ENCODE results near the gene MICALL1. TPM values are rescaled to one million over a fixed set of nuclear protein-coding genes. Genes with fewer than 3 reads are reported as not detected.
"Not testable (repeated sequence)": the region's sequence is repeated elsewhere in the genome, so short reads cannot be mapped to it uniquely, and the experiment has no call there.

MICALL1 gene
- total RNA-seq, 1 donor from 2014 or later: 51.6 TPM

DNA sequence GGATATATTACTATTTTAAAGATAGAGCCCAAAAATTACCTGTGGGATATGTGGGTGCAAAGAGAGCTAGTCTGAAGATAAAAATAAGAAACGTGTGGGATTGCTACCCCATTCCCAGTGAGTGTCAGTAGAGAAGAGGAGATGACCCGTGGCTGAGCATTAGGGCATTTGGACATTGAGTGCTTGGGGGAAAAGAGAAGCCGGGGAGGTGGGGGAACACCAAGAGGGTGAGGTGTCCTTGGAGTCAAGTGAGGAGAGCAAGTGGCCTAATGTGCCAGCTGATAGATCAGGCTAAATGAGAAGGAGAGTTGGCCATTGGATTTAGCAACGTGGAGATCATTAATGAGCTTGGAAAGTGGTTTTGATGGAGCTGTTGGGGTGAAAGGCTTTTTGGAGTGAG, 48.6 kb downstream of the MICALL1 start:
- no peak for DNase-seq (ENCODE audit: low read depth)

- not testable (repeated sequence) for DNase-seq (ENCODE audit: low read depth)
Observed at GRCh38 chr22:37955825-37956397, 49.8 kb downstream of the MICALL1 start.

GRCh38 chr22:37957232-37957631, 51.1 kb downstream of the MICALL1 start:
- no peak for DNase-seq (ENCODE audit: low read depth)

- DNase-seq (ENCODE audit: low read depth): no peak
Observed at GRCh38 chr22:37959231-37959825, 53.2 kb downstream of the MICALL1 start.

GRCh38 chr22:37961062-37961461, 55.0 kb downstream of the MICALL1 start:
- no peak for DNase-seq (ENCODE audit: low read depth)

GRCh38 chr22:37965940-37966664, 60.0 kb downstream of the MICALL1 start:
- peak; percentile 24 for DNase-seq (ENCODE audit: low read depth)

DNA sequence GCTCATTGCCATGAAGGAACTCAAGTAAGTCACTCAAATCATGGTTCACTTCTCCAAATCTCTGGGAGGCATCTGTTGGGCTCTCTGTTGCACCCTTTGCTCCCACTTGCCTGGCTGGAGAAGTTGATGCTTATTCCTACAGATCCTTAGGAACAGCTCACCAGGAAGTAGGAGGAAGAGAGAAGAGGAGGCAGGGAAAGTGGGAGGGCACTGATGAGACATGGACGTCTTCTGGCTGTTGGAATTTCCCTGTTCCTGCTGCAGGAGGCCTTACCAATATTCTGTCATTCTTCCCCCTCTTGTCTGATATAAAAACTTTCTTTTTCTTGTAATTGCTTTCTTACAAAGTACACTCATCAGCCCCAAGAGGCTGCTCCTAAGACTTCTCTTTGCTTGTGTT, 61.0 kb downstream of the MICALL1 start:
- DNase-seq (ENCODE audit: low read depth): no peak

- DNase-seq (ENCODE audit: low read depth): no peak
Observed at GRCh38 chr22:37967637-37968451, 61.7 kb downstream of the MICALL1 start.

- no peak for DNase-seq (ENCODE audit: low read depth)
Observed at GRCh38 chr22:37968452-37969251, 62.6 kb downstream of the MICALL1 start.

DNA sequence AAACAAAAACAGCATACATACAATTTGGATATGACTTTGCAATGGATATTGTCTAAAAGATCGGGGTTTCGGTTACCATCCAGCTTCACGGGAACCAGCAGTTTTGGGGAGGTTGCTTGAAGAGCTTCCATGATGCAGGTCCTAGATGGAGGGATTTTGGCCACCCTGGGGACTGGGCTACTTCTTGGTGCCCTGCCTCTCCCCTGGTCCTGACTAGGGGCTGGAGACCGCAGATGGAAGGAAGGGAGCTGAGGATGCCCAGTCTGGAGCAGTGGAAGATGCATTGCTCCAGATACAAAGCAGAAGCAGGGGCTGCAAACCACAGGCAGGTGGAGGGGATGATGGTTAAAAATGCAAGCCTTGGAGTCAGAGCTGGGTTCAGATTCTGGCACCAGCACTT, 64.8 kb downstream of the MICALL1 start:
- DNase-seq (ENCODE audit: low read depth): no peak

GRCh38 chr22:37971475-37972434, 65.7 kb downstream of the MICALL1 start:
- no peak for DNase-seq (ENCODE audit: low read depth)

GRCh38 chr22:37972527-37972926, 66.4 kb downstream of the MICALL1 start:
- DNase-seq (ENCODE audit: low read depth): peak; percentile 38

DNA sequence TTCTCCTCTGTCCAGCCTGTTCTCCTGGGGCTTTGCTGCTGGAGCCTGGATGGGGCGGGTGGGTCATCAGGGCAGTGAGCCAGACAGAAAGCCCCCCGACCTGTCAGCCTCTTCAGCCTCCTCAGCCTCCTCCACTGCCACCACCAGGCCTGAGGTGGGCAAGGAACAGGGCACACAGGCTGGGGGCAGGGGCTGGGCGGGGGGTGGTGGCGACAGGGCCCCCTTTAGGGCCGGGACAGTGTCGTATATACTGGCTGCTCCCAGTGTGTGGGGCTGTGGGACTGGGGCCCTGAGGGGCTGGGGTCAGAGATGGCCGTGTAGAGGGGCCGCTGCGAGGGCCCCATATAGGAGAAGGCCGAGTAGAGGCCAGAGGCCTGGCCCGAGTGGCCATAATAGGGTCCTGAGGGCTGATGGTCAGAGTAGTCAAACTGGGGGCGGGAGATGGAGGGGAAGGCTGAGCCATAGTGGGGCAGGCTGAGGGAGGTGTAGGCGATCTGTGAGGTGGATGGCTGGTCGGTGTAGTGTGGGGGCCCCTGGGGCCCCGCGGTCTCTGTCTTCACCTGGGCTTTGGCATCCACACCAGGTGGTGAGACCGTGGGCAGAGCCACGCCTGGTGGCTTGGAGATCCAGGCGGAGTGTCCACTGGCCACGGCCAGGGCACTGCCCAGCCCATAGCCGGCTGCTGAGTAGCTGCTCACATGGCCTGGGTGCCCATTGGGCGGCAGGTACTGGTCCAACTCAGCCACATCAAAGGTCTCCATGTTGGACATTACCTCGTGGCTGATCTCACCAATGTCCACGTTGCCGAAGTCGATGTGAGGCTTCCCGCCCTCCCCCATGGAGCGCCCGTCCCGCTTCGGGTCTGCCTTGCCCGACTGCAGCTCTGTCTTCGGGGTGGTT, 67.4 kb downstream of the MICALL1 start:
- no peak for DNase-seq (ENCODE audit: low read depth)

- no peak for DNase-seq (ENCODE audit: low read depth)
Observed at GRCh38 chr22:37975153-37975552, 69.1 kb downstream of the MICALL1 start.

GRCh38 chr22:37976022-37976421, 69.9 kb downstream of the MICALL1 start:
- not testable (repeated sequence) for DNase-seq (ENCODE audit: low read depth)

DNA sequence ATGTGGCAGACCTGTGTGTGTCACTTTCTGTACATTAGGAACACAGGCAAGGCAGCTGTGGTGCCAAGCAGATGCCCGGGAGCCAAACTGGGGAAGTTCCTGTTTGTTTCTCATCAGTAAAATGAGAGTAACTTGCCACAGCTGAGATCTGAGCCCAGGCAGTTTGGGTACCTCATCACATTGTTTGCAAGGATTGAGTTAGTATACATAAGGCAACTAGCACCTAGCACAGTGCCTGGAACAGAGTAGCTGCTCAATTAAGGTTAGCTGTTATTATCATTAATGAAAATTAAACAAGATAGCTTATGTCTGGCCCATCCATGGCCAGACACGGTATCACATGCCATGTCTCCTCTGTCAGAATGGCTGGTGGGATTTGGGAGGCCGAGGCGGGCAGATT, 70.5 kb downstream of the MICALL1 start:
- DNase-seq (ENCODE audit: low read depth): no peak

DNA sequence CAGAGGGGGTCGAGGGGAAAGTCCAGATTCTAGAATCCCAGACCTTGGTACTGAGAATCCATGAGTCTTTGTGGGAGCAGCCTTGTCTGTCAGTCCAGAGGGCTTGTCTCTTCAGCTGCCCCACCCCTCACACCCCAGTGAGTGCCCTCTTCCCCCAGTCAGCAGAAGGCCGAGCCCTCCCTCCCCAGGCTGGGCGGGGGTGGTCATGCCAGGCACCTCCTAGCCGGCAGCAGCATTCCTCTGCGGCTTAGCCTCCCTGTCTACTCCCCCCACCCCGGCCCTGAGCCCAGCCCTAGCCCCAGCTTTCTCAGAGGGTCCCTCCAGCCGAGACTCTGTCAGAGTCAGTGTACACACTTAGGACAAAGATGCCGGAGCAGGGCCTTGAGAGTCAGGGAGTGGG, 73.7 kb downstream of the MICALL1 start:
- no peak for DNase-seq (ENCODE audit: low read depth)

DNA sequence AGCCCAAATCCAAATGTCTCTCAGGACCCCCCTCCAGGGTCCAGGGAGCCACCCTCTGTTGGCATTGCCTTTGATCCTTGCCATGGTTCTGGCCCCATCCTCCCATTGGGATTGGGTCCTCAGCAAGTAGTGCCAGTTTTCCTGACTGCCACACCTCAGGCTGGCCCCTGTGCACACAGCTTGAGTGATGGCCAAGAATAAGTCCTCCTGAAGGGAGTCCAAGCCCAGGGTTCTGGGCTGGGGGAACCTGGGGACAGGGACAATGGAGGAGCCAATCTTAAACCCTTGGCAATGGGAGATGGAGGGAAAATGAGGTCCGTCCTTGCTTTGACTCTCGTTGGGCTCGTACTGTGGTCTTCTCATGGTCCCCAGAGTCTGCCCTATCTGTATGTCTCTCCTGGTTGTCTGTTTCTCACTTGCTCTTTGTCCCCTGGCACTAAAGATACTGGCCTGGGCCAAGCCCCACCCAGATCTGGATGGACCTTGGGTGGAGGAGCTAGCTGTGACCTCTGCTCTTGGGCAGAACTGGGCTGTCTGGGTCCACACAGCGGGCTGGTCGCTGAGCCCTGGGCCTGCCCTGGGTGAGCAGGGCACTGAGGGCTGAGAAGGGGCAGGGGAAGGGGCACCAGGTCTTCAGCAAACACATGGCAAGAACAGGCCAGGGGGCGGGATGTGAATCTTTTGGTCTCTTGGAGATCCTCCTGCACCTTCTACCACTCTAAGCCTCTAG, 75.3 kb downstream of the MICALL1 start:
- no peak for DNase-seq (ENCODE audit: low read depth)

Data from myocyte (in vitro differentiated cells).